HepG2 (cell line): ENCODE results near the gene HSPA1L. TPM values are rescaled to one million over a fixed set of nuclear protein-coding genes. Genes with fewer than 3 reads are reported as not detected.

Experiments used
- AKNA ChIP-seq: sonication (generic); formaldehyde crosslinking; IDR thresholded peaks from 2 replicates; pipeline ENCODE4 v1.4.0; 2020; ENCODE audit warnings: missing genetic modification reagents, borderline replicate concordance
- FOXA1 ChIP-seq, 2 experiments: fragments of 450-650 bp in 1 of 2; sonication (generic) in 1 of 2; formaldehyde crosslinking in 1 of 2; IDR thresholded peaks; 2 replicates each; pipeline versions ENCODE4 v1.4.0 to v1.6.1; 2016 to 2020; ENCODE audit warnings: missing genetic modification reagents in 1 of 2
- FOXK1 ChIP-seq: sonication (generic); formaldehyde crosslinking; IDR thresholded peaks from 2 replicates; pipeline ENCODE4 v1.4.0; 2020; ENCODE audit warnings: low read depth, missing genetic modification reagents, borderline replicate concordance
- HINFP ChIP-seq: sonication (generic); formaldehyde crosslinking; IDR thresholded peaks from 2 replicates; pipeline ENCODE4 v1.4.0; 2020; ENCODE audit warnings: low read depth, mild to moderate bottlenecking, missing genetic modification reagents
- KDM4B ChIP-seq: sonication (generic); formaldehyde crosslinking; IDR thresholded peaks from 2 replicates; pipeline ENCODE4 v1.4.0; 2020; ENCODE audit warnings: missing genetic modification reagents
- LCORL ChIP-seq, 2 experiments: fragments of 450-650 bp in 1 of 2; sonication (generic) in 1 of 2; formaldehyde crosslinking in 1 of 2; IDR thresholded peaks; 2 replicates each; pipeline versions ENCODE4 v1.5.0 to v1.6.1; 2017 to 2020; ENCODE audit warnings: antibody characterized with exemption in 1 of 2, missing genetic modification reagents in 1 of 2
- ZBTB40 ChIP-seq, 2 experiments: fragments of 450-650 bp in 1 of 2; sonication (generic) in 1 of 2; formaldehyde crosslinking in 1 of 2; IDR thresholded peaks; 2 replicates each; pipeline versions ENCODE4 v1.6.1 to v1.8.0; 2016 to 2022; ENCODE audit warnings: antibody characterized with exemption in 1 of 2, mild to moderate bottlenecking in 1 of 2, missing genetic modification reagents in 1 of 2
- ZBTB43 ChIP-seq: sonication (generic); formaldehyde crosslinking; conservative IDR thresholded peaks from 2 replicates; pipeline ENCODE4 v1.4.0; 2020; ENCODE audit warnings: missing genetic modification reagents
- ZNF10 ChIP-seq: sonication (generic); formaldehyde crosslinking; IDR thresholded peaks from 2 replicates; pipeline ENCODE4 v1.4.0; 2020; ENCODE audit warnings: mild to moderate bottlenecking, low read depth, missing genetic modification reagents, borderline replicate concordance
- polyA plus RNA-seq, 8 experiments: library from polyadenylated mRNA; depleted of rRNA in 3 of 8; stranded (reverse) in 7 of 8; unstranded in 1 of 8; fragments of >200 nt; fragmentation: Illumina TruSeq in 4 of 8; extraction: Trizol in 4 of 8; gene quantifications; 2 replicates each; pipeline versions ENCODE4 v1.2.1 to v1.2.3, GENCODE V29; 2011 to 2016; ENCODE audit warnings: low read depth in 4 of 8, missing spikeins in 1 of 8, mixed read lengths in 1 of 8; ENCODE audit not compliant: insufficient read depth in 1 of 8
- total RNA-seq, 5 experiments: library from RNA; depleted of rRNA; stranded (reverse); fragments of >200 nt; fragmentation: Illumina TruSeq; extraction: Trizol; gene quantifications; 2 replicates each; pipeline ENCODE4 v1.2.3, GENCODE V29; 2016; ENCODE audit warnings: low read depth in 1 of 5

HSPA1L gene
- total and polyA plus RNA-seq, 2 of the 13 experiments (the other 11 are each of a cell fraction or from before 2014, with no cell fraction given) = 0.55 to 1.0 TPM

- TF ChIP-seq AKNA (no peak; the same call in 1 of the 2 replicates), FOXK1 (CRISPR knock-in tag) (peak; percentile 3; the same call in 1 of the 2 replicates), LCORL (IDR thresholded peaks at IDR 0.05) (no peak), LCORL (CRISPR knock-in tag; IDR thresholded peaks at IDR 0.05) (peak; percentile 53; the same call in 1 of the 2 replicates), ZBTB43 (CRISPR knock-in tag) (0 out of 2 replicates have a peak, but pooled peaks have one; percentile 38), ZBTB40 (IDR thresholded peaks at IDR 0.05) (no peak), ZBTB40 (CRISPR knock-in tag; IDR thresholded peaks at IDR 0.05) (peak; percentile 89), FOXA1 (IDR thresholded peaks at IDR 0.05) (no peak), FOXA1 (CRISPR knock-in tag; IDR thresholded peaks at IDR 0.05) (no peak), KDM4B (CRISPR knock-in tag) (0 out of 2 replicates have a peak, but pooled peaks have one; percentile 43), ZNF10 (CRISPR knock-in tag) (no peak), HINFP (CRISPR knock-in tag) (no peak; the same call in 1 of the 2 replicates)
Observed at GRCh38 chr6:31827286-31828079, 12.4 kb upstream of the HSPA1L start, which contains the start of gene HSPA1B (continued).
